GM18873 (cell line): ENCODE measurements around the gene PAQR3.
A peak's percentile ranks its signal among the peaks of the same experiment; 100 is the strongest.

Experiments
- ATAC-seq: cut with Tn5 transposase; IDR thresholded peaks from one replicate; pipeline ENCODE4 v1.9.1; 2021; ENCODE audit warnings: mild to moderate bottlenecking, moderate library complexity, moderate number of reproducible peaks; ENCODE audit not compliant: unreplicated experiment, low FRiP score

PAQR3 gene, protein sequence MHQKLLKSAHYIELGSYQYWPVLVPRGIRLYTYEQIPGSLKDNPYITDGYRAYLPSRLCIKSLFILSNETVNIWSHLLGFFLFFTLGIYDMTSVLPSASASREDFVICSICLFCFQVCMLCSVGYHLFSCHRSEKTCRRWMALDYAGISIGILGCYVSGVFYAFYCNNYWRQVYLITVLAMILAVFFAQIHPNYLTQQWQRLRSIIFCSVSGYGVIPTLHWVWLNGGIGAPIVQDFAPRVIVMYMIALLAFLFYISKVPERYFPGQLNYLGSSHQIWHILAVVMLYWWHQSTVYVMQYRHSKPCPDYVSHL

DNA sequence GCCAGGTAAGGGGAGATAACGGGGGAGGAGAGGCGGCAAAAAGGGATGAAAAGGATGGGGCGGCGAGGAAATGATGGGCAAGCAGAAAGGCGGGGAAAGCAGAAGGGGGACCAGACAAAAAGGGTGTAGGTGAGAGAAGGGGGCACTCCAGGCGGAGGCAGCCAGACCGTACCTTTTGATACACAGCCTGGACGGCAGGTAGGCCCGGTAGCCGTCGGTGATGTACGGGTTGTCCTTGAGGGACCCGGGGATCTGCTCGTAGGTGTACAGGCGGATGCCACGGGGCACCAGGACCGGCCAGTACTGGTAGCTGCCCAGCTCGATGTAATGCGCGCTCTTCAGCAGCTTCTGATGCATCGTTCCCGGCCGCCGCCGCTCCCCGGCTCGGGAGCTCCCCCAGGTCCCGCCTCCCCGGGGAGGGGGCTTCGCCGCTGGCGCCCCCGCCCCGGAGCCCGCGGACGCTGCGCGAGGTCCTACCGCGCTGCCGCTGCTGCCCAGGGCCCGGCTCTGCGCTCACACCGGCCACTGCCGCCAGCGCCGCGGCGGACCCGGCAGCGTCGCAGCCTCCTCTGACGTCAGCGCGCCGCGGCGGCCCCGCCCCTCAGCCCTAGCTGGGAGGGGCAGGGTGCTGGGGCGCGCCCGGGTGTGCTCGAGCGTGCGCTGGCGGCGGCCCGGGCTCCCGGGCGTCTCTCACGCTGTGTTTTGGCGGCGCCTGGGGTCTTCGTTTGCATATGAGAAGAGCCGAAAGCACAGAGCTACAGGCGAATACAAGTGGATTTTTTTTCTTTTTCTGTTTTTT, at the start of gene PAQR3:
PAQR3 (minus strand) TSS at position 571 of the 799 bp plus-strand sequence; CDS start at position 357, 214 bp downstream.
- peak; percentile 84 for ATAC-seq

GRCh38 chr4:78987683-78988082, 48.4 kb upstream of the PAQR3 start:
- no peak for ATAC-seq

DNA sequence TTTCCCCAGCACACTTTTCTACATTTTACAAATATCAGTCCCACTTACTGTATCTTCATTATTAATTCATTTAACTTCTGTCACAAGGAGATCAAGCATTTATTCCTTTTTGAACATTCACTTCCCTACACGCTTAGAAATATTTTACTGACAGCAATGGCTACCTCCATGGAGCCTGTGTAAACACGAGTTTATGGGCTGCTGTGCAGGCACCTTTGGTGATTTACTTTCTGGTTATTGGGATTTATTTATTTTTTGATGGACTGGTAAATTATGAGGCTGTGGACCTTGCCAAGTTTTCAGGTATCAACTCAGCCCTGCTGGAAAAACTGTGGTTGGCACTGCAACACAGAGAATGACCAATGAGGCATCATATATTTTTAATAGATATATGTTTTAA, 45.4 kb upstream of the PAQR3 start:
- ATAC-seq: no peak

DNA sequence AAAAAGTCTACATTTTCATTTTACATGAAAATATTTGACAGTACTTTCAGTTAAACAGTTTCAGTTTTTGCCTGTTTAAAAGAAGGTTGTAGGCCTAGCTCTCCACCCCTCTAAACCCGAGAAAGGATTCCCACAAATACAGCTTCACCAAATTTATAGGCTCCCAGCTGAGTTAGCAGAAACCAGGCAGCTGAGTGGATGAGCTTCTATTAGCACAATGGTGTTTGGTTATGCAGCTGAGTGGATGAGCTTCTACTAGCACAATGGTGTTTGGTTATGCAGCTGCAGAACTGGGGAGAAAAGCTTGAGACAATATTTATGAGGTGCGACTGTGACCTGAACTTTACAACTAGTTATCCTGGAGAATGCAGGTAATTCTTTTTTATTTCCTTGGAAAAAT, 36.6 kb upstream of the PAQR3 start:
- ATAC-seq: no peak

DNA sequence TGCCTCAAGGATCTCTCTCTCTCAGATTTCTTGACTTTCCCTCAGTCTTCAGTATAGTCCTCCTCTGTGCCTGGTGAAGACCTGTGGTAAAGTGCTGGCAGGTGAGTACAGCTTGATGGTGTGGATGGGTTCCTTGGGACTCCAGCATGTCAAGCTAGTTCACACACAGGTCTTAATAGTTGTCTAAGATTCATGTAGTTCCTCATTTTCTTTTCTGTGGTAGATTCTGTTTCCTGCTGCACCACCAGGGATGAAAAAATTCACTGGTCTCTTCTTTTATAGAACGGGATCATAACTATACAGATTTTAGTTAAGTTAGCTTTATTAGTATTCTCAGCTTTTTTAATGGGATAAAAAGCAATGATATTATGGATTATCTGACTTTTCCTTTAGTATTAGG, 32.5 kb upstream of the PAQR3 start:
- no peak for ATAC-seq

GRCh38 chr4:78971326-78971725, 32.1 kb upstream of the PAQR3 start:
- no peak for ATAC-seq

GRCh38 chr4:78962597-78963115, 23.4 kb upstream of the PAQR3 start:
- ATAC-seq: no peak

DNA sequence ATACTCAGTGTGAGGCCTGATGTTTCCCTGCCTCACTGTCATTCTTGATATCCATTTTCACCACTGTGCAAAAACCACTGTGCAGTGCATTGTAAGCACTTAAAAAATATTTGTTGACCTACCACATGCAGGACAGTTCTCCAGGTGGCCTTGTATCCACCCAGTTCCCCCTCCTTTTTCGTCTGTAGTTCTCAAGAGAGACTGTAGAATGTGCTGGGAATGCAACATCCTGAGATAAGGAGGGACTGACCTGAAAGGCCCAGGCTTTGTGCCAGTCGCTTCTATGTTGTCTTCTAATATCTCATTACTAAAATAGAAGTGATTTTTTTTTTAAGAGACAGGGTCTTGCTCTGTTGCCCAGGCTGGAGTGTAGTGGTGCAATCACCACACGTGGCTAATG, 21.7 kb upstream of the PAQR3 start:
- no peak for ATAC-seq

DNA sequence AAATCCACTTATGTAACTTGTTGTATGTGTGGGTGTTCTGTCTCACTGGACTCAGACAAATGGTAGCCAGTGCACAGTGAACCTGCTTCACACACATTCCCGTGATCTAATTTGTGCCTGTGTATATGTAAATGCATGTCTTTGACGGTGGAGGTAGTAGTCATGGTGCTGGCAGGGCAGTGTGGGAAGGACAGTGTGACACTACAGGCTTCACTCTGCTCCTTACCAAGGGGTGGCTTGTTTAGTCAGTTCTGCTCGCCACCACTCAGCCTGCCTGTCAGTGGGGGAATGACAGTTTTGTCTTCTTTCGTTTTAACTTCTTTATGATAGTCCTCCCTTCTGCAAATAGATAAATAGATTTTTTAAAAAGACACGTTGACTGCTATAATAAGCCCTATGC, 17.7 kb upstream of the PAQR3 start:
- no peak for ATAC-seq

DNA sequence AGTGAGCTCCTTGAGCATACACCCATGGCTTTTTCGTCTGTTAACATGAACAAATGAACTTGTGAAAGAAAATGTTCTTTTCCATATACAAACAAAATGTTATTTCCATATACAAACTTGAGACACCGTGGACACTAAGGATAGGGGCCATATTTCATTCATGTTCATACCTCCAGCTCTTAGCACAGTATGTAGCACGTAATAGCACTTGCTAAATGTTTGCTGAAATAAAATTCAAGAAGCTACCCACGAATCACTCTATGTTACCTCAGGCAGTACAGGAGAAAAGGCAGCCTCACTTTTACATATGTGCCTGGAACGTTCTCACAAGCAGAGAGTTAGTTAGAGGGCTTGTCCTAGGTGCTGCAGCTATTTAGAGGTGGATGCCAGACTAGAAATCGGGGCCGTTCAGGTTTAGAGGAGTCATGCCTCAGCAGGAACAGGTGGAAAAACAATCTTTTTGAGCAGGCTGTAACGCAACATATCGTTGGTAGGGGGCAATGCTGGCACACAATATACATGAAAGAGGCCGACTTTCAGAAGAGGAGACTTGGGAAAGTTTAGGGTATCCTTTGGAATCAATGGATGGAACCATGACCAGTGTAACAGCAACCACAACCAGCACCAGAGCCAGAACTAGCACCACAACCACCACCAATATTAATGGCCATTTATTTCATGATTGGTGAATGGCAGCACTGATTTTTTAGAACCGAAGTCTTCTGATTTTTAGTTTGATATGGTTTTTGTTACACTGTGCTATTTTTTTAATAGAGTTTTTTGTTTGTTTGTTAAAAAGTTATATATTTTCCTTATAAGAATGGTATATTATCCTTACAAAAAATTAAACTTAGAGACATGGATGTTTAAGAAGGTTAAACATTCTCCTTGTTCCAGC, 14.8 kb upstream of the PAQR3 start:
- ATAC-seq: no peak

- no peak for ATAC-seq
These were observed 14.0 kb upstream of the PAQR3 start for GRCh38 chr4:78953231-78953630.

DNA sequence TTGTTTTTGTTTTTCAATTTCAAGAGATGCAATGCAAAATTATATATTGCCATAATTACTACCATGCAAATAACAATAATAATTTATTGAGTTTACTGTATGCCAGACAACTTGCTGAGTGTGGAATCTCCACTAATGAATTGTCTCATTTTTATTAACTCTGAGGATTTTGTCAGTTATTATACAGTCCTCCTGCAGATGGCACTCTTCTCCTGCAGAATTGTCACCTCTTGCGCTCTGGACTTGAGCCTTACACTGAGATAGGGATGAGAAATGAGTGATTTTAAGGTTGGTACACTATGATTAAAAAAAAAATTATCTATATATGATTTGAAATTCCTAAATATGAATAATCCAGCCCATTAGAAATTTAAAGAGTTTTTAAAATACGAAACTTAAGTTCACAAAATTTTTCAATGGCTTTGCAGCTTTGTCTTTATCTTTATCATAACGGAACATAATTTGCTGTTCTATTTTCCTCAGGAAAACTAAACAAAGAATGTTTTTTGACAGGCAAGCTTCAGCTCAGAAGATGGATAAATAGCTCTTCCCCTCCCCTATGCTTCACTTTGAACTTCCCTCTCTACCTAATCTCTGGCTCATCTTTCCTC, 12.7 kb upstream of the PAQR3 start:
- peak; percentile 54 for ATAC-seq

DNA sequence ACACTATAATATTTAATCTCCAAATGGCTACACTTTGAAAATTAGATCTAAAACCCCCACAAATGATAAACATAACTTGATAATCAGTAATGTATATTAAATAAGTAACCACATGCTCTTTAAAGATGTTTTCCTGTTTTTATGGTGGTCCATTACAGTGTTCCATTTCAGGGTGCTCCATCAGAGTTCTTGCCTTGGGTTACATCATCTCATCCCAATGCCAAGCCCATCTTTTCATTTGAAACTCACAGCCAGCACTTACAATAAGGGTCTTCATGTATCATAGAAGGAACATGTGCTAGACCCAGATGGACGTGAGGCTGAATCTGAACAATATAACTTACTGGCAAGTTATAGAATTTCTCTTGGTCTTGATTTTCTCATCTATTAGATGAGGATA, 10.5 kb upstream of the PAQR3 start:
- no peak for ATAC-seq

DNA sequence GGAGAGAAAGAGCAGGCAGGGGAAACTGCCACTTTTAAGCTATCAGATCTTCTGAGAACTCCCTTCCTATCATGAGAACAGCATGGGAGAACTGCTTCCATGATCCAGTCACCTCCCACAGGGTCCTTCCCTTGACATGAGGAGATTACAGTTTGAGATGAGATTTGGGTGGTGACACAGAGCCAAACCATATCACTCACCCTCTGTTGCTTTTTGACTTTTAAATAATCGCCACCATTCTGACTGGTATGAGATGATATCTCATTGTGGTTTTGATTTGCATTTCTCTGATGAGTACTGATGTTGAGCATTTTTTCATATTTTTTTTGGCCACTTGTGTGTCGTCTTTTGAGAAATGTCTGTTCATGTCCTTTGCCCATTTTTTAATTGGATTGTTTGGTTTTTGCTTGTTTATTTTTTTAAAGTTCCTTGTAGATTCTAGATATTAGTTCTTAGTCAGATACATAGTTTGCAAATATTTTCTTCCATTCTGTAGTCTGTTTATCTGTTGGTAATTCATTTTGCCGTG, 6.5 kb upstream of the PAQR3 start:
- ATAC-seq: no peak

DNA sequence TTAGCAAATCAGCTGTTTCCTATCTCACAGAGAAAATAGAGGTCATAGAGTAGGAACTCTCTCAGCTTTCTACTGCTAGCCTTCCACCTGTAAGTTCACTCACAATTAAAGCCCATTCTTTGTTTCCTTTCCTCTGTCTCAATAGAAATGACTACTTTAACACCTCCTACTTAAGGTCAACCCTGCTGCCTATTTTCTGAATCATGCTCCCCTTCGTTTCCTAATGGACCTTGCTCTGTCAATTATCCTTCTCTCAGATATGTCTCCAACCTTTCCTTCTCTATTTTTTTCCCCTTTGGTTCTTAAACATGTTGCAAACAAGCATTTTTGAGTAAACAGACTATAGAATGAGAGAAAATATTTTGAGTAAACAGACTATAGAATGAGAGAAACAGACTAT, 5.1 kb upstream of the PAQR3 start:
- ATAC-seq: no peak

GRCh38 chr4:78940752-78941151, 1.5 kb upstream of the PAQR3 start:
- ATAC-seq: no peak

- peak; percentile 14 for ATAC-seq
These were observed 400 bp upstream of the PAQR3 start for GRCh38 chr4:78939667-78940008.

- no peak for ATAC-seq
These were observed 767 bp downstream of the PAQR3 start for GRCh38 chr4:78938474-78938867.

- ATAC-seq: no peak
These were observed 1.4 kb downstream of the PAQR3 start for GRCh38 chr4:78937837-78938236.

DNA sequence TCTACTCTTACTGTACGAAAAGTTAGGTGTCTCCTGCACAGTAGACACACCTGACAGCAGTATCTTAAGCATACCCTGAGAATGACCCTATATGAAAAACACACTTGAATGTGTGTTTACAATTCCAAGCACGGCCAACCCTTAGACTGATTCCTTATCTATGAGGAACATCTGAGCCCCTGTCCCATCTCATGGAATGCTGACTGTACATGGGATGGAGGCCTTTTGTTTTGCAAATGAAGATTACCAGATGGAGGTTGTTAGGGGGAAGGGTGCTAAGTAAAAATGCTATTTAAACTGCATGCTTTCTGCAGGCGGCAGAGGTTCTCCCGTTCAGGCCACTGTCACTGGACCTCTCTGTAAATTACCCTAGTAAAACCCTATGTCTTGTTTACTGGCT, 2.2 kb downstream of the PAQR3 start:
- ATAC-seq: no peak
